ENCODE results near the gene PNPLA8.

- TF ChIP-seq, protein P1, sequence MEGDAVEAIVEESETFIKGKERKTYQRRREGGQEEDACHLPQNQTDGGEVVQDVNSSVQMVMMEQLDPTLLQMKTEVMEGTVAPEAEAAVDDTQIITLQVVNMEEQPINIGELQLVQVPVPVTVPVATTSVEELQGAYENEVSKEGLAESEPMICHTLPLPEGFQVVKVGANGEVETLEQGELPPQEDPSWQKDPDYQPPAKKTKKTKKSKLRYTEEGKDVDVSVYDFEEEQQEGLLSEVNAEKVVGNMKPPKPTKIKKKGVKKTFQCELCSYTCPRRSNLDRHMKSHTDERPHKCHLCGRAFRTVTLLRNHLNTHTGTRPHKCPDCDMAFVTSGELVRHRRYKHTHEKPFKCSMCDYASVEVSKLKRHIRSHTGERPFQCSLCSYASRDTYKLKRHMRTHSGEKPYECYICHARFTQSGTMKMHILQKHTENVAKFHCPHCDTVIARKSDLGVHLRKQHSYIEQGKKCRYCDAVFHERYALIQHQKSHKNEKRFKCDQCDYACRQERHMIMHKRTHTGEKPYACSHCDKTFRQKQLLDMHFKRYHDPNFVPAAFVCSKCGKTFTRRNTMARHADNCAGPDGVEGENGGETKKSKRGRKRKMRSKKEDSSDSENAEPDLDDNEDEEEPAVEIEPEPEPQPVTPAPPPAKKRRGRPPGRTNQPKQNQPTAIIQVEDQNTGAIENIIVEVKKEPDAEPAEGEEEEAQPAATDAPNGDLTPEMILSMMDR (tag by site-specific recombination; IDR thresholded peaks at IDR 0.05): no peak
- no peak for TF ChIP-seq ZNF501 (tag by site-specific recombination; IDR thresholded peaks at IDR 0.05)
These were observed 46.2 kb downstream of the PNPLA8 start for GRCh38 chr7:108479751-108480150.

Data from HEK293 (cell line).